Cortex of kidney (tissue), 1 donor: ENCODE results near the gene MICU2.
"Not testable (repeated sequence)": the region's sequence is repeated elsewhere in the genome, so short reads cannot be mapped to it uniquely, and the experiment has no call there.

Experiments used
- DNase-seq: peaks from one replicate; lab custom pipeline; 2025; lab: John Stamatoyannopoulos, UW

Gene MICU2

DNA sequence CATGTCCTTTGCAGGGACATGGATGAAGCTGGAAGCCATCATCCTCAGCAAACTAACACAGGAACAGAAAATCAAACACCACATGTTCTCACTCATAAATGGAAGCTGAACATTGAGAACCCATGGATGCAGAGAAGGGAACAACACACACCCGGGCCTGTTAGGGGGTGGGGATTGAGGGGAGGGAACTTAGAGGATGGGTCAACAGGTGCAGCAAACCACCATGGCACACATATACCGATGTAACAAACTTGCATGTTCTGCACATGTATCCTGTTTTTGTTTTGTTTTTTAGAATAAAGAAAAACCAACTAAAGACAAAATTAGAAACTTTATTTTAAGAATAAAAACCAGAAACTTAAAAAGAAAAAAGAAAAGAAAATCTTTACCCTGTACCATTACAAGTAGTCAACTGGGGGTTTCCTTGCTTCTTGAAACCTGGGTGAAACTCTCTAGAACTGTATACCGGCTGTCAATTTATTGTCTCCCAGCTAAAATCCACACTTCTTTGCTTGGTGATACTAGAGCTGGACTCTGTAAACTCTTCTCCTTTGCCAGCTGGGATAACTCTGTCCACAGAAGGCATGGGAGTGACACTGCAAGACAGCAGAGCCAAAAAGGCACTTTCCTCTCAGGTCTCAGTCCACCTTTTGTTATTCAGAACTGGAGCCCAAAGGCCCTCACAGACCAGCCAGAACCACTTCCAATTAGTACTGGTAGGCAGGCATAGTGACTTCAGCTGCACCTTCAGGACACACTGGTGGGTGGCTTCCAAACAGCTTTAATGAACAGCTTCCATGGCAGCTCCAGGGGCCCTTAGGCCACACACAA is 9.0 kb downstream of the MICU2 start:
- DNase-seq, result no peak

- not testable (repeated sequence) for DNase-seq
Observed at GRCh38 chr13:21590665-21591456, 13.1 kb downstream of the MICU2 start.

- DNase-seq, result no peak
Observed at GRCh38 chr13:21590231-21590630, 13.7 kb downstream of the MICU2 start.

GRCh38 chr13:21589510-21589909 is 14.5 kb downstream of the MICU2 start:
- DNase-seq, result not testable (repeated sequence)

DNA sequence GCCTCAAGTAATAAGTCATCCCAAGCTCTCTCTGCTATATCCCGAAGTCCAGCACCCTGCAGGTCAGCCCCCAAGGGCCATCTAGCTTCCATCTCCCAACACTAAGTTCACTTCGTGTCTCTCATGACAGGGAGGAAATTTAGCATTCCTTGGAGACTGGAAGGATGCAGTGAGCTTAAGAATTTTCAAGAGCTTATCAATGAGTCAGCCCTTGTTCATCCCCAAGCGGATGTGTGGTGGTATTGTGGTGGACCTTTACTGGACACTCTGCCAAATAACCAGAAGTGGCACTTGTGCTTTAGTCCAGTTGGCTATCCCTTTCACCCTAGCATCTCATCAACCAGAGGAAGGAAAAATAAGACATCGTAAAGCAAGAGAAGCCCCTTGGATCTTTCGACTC is 15.6 kb downstream of the MICU2 start:
- not testable (repeated sequence) for DNase-seq

- DNase-seq, result no peak
Observed at GRCh38 chr13:21584973-21585592, 18.9 kb downstream of the MICU2 start.

DNA sequence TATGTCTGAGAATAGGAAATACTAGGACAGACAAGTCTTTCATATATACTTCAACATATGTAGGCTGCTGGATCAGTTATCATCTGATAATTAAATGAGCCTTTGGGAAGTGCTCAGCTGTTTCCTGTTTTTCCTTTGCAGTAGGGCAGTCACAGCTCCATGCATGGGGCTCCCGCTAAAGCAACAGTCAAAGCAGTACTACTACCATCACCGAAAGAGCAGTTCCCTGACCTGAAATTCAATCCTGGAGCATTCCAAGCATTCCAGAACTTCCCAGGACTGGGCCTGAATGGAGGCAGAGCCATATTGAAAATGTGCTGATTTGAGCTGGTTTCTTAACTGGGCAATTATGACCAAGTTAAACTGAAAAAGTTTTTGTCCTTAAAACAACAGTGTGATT is 20.5 kb downstream of the MICU2 start:
- no peak for DNase-seq

- DNase-seq, result no peak
Observed at GRCh38 chr13:21580736-21581135, 23.2 kb downstream of the MICU2 start.

- no peak for DNase-seq
Observed at GRCh38 chr13:21579754-21580316, 24.1 kb downstream of the MICU2 start.

GRCh38 chr13:21578748-21579147 is 25.2 kb downstream of the MICU2 start:
- no peak for DNase-seq

GRCh38 chr13:21576426-21576825 is 27.5 kb downstream of the MICU2 start:
- DNase-seq, result no peak

GRCh38 chr13:21573920-21574712 is 29.9 kb downstream of the MICU2 start:
- no peak for DNase-seq

- no peak for DNase-seq
Observed at GRCh38 chr13:21569686-21570085, 34.3 kb downstream of the MICU2 start.

- no peak for DNase-seq
Observed at GRCh38 chr13:21568854-21569253, 35.1 kb downstream of the MICU2 start.

DNA sequence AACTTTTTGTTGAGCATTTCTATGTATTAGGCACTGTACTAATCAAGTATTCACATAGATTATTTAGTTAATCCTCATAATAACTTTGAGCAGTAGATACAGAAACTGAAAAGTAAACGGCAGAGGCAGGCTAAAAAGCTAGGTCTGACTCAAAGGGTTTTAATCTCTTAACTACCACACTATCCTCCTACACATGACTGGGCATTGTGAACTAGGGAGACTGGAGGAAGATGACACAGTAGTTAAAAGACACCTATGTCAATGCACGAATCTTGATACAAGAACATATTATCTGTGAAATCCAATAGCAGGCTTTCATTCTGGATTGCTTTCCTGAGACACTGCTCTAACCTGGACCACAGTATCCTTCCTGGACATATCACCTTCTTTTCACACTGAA is 36.3 kb downstream of the MICU2 start:
- DNase-seq, result no peak

DNA sequence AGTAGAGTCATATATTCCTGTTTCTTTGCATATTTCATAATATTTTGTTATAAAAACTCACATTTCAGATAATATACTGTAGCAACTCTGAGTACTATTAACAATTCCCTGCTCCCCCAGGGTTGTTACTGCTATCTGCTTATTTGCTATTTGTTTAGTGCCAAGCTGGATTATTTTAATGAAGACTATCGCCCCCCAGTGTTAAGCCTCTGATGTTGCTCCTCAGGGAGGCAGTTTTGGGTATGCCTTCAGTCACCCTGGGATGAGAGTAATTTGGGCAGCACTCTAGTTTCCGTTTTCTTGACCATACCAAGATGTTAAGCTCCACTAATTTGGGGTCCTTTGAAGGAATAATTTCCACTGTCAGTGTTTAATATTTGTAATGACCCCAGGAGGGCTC is 46.0 kb downstream of the MICU2 start:
- no peak for DNase-seq

- DNase-seq, result no peak
Observed at GRCh38 chr13:21556051-21556450, 47.9 kb downstream of the MICU2 start.

- not testable (repeated sequence) for DNase-seq
Observed at GRCh38 chr13:21553261-21553660, 50.7 kb downstream of the MICU2 start.

DNA sequence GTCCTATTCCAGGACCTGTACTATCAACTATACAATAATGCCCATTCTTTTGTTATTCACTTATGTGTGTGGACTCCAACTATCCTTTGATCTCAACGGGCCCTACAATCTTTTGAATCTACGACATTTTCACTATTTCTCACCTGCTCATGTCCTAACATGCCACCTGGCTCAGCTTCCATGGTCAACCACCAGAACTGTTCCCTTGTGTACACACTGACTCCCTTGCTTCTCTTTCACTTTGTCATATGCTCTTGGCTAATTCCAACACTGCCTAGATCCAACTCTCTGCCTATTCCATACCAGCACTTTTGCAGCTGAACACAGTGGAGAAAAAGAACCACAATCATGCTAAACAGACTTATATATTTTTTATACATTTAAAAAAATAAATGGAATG is 53.1 kb downstream of the MICU2 start:
- no peak for DNase-seq

GRCh38 chr13:21549633-21550032 is 54.3 kb downstream of the MICU2 start:
- DNase-seq, result no peak

DNA sequence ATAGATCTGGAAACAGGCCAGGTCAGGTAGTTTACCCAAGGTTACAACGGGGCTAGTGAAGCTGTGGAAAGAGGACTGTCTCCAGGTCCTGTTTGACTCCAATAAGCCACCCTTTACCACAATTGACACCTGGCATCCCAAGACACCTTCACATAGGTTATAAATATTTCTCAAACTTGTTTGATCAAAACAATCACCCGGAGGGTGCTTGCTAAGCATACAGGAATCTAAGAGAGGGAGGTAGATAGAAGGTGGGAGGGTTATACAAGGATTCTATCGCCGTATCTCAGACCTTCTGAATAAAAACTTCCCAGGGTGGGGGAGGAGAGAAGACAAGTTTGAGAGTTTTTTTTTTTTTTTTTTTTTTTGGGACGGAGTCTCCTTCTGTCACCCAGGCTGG is 55.4 kb downstream of the MICU2 start:
- no peak for DNase-seq

DNA sequence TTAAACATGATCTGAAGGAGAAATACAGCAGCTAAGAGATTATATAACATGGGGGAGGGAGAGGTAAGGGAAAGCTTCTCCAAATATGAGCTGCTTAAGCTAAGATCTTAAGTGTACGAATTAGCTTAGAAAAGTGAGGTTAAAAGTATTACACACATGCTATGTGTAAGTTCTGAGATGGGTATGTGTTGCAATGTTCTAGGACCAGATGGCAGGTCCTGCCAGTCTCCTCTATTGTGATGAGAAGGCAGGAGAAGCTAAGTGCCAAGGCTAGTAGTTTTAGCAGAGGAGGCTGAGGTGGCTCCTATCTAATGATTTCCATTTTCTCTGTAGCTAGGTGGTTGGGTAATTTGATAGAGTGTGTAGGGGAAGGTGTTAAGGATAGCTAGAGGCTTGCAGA is 57.6 kb downstream of the MICU2 start:
- DNase-seq, result no peak
